Measurements from ENCODE around the gene VPS4A.

The VPS4A gene

DNA sequence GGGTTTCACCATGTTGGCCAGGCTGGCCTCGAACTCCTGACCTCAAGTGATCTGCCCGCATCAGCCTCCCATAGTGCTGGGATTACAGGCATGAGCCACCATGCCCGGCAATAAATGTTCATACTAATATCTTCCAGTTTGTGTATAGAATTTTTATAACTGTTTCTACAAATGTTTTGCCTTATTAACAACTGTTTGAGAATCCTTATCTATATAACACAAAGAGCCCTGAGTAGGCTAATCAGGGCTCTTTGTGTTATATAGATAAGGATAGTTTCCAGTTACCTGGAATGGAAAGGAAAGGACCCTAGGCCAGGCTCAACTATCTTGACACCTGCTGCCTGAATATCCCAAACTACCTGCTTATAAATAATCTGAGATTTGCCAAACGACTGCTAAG is 57.7 kb downstream of the VPS4A start:
- no peak for DNase-seq

DNA sequence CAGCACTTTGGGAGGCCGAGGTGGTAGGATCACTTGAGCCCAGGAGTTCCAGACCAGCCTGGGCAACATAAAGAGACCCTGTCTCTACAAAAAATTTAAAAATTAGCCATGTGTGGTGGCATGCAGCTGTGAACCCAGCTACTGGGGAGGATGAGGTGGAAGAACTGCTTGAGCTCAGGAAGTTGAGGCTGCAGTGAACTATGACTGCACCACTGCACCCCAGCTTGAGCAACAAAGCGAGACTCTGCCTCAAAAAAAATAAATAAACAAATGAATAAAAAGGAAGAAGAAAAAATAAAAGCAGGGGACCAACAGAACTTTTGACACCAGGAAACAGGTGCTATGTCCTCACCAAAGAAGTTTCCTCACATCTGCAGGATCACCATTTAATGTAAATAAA is 60.4 kb downstream of the VPS4A start:
- no peak for DNase-seq

DNA sequence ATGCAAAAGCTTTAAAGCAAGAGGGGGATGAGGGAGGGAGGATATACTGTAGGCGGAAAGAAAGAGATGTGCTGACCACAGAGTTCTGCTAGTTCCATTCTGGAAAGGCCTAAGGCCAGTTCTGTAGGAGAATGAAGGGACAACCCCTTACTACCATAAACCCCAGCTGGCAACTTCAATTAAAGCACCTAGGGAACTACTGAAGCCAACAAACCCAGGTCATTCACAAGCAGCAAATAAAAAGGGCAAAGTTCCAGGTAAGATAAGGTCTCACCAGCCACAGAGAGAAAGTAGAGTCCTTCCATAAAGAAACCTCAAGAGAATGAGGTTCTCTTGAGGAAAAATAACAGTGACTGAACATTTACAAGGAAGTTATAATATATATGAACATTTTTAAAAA is 61.9 kb downstream of the VPS4A start:
- no peak for DNase-seq
